GM06990 (cell line): ENCODE results near the gene ZNF792.
A peak's percentile ranks its signal among the peaks of the same experiment; 100 is the strongest.

Experiments
- DNase-seq: peaks from one replicate; pipeline ENCODE4 v3.0.0-alpha.2; 2011; ENCODE audit not compliant: insufficient read length; ENCODE audit errors: extremely low read depth
- H3K27me3 ChIP-seq: replicated peaks from 2 replicates; pipeline ENCODE4 v1.6.0; 2011; ENCODE audit warnings: low read length; ENCODE audit not compliant: control insufficient read depth, insufficient read depth
- H3K36me3 ChIP-seq: 2 replicates; pipeline ENCODE4 v1.5.1; 2011; ENCODE audit warnings: low read length; ENCODE audit not compliant: control insufficient read depth, insufficient read depth
- H3K4me3 ChIP-seq: replicated peaks from 2 replicates; pipeline ENCODE4 v1.5.1; 2011; ENCODE audit warnings: low read depth, mild to moderate bottlenecking, control low read depth, low read length
- CTCF ChIP-seq: IDR thresholded peaks from 2 replicates; pipeline ENCODE4 v1.5.1; 2011; ENCODE audit warnings: low read length, control low read depth, mild to moderate bottlenecking, inconsistent platforms; ENCODE audit not compliant: insufficient read depth, poor library complexity, severe bottlenecking

Gene ZNF792

GRCh38 chr19:34963573-34964406 lies at the start of gene ZNF792:
TSS of gene ZNF792 (minus strand) at chr19:34964229. CDS start at chr19:34963662, 567 bp downstream.
- Histone ChIP-seq H3K4me3 (peak within 1 kb of the TSS; percentile 85), H3K36me3 (peaks cover 15% of the 10 kb centered on the region), H3K27me3 (no peaks in the 10 kb centered on the region)
- TF ChIP-seq CTCF = no peak
- peak; percentile 70 for DNase-seq

- DNase-seq = peak; percentile 74
- H3K36me3 ChIP-seq = peaks cover 43% of the 10 kb centered on the region
- TF ChIP-seq CTCF = peak; percentile 100
- no peak overlapping the region for H3K4me3 ChIP-seq
- H3K27me3 ChIP-seq = no peaks in the 10 kb centered on the region
Measured at GRCh38 chr19:35013041-35013819, 49.2 kb upstream of the ZNF792 start.

GRCh38 chr19:35011737-35012682 lies 48.0 kb upstream of the ZNF792 start:
- H3K36me3 ChIP-seq = peaks cover 40% of the 10 kb centered on the region
- no peaks in the 10 kb centered on the region for H3K27me3 ChIP-seq
- no peak overlapping the region for H3K4me3 ChIP-seq
- DNase-seq = no peak
- TF ChIP-seq CTCF = no peak

- DNase-seq = no peak
- H3K27me3 ChIP-seq = no peaks in the 10 kb centered on the region
- H3K4me3 ChIP-seq = no peak overlapping the region
- H3K36me3 ChIP-seq = peaks cover 43% of the 10 kb centered on the region
- TF ChIP-seq CTCF = no peak
Measured at GRCh38 chr19:35011091-35011689, 47.2 kb upstream of the ZNF792 start.
